Kasumi-1 (cell line): Measurements from ENCODE around the gene NEAT1.
A peak's percentile ranks its signal among the peaks of the same experiment; 100 is the strongest.
"Not testable (repeated sequence)": the region's sequence is repeated elsewhere in the genome, so short reads cannot be mapped to it uniquely, and the experiment has no call there.

Source experiments
- DNase-seq, 2 experiments: peaks; one replicate each; lab custom pipeline; 2025; lab: John Stamatoyannopoulos, UW

The NEAT1 gene

GRCh38 chr11:65448418-65449105, 26.0 kb downstream of the NEAT1 start:
- DNase-seq = no peak

GRCh38 chr11:65451301-65451700, 28.7 kb downstream of the NEAT1 start:
- not testable (repeated sequence) for DNase-seq

GRCh38 chr11:65452259-65452658, 29.7 kb downstream of the NEAT1 start:
- DNase-seq = not testable (repeated sequence)

- DNase-seq = no peak
Measured at GRCh38 chr11:65452806-65453490, 30.4 kb downstream of the NEAT1 start.

- DNase-seq = no peak
Measured at GRCh38 chr11:65454311-65454695, 31.7 kb downstream of the NEAT1 start.

GRCh38 chr11:65454696-65455456, 32.3 kb downstream of the NEAT1 start:
- DNase-seq = peak; percentile 65 to 70

GRCh38 chr11:65456418-65456817, 33.8 kb downstream of the NEAT1 start:
- DNase-seq = no peak

GRCh38 chr11:65459552-65459951, 37.0 kb downstream of the NEAT1 start:
- no peak for DNase-seq

GRCh38 chr11:65465471-65465870, 42.9 kb downstream of the NEAT1 start:
- DNase-seq = not testable (repeated sequence)

GRCh38 chr11:65467306-65467705, 44.7 kb downstream of the NEAT1 start:
- not testable (repeated sequence) for DNase-seq

GRCh38 chr11:65468874-65469333, 46.3 kb downstream of the NEAT1 start:
- peak in 1 of 2 experiments; percentile 16 for DNase-seq

- DNase-seq = no peak
Measured at GRCh38 chr11:65470433-65471049, 47.9 kb downstream of the NEAT1 start.

- peak; percentile 62 to 68 for DNase-seq
Measured at GRCh38 chr11:65471447-65471891, 48.9 kb downstream of the NEAT1 start.

- DNase-seq = not testable (repeated sequence)
Measured at GRCh38 chr11:65472588-65473277, 50.1 kb downstream of the NEAT1 start.

- DNase-seq = no peak
Measured at GRCh38 chr11:65473278-65473860, 50.8 kb downstream of the NEAT1 start.

GRCh38 chr11:65474864-65475263, 52.3 kb downstream of the NEAT1 start:
- DNase-seq = no peak

GRCh38 chr11:65476632-65477148, 54.1 kb downstream of the NEAT1 start:
- DNase-seq = no peak

GRCh38 chr11:65477149-65477965, 54.8 kb downstream of the NEAT1 start:
- DNase-seq = peak; percentile 84 to 86

- no peak for DNase-seq
Measured at GRCh38 chr11:65478388-65479183, 56.0 kb downstream of the NEAT1 start.
